ENCODE data around the gene HECW1.

DNA sequence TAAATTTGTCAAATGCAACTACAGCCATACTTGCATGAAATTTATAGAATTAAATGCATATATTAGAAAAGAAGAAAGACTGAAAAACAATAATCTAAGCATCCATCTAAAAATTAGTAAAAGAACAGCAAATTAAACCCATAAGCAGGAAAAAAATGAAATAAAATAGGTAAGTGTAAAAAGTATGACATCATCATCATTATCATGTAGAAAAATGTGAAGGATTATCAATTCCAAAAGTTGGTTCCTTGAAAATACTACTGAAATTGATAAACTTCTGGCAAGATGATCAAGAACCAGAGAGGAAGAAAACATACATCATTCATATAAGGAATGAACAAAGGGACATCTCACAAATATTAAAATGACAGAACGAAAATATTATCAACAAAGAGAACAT is 19.6 kb upstream of the HECW1 start:
- no peak for TF ChIP-seq POLR2A (IDR thresholded peaks at IDR 0.05)
- TF ChIP-seq, protein P1, sequence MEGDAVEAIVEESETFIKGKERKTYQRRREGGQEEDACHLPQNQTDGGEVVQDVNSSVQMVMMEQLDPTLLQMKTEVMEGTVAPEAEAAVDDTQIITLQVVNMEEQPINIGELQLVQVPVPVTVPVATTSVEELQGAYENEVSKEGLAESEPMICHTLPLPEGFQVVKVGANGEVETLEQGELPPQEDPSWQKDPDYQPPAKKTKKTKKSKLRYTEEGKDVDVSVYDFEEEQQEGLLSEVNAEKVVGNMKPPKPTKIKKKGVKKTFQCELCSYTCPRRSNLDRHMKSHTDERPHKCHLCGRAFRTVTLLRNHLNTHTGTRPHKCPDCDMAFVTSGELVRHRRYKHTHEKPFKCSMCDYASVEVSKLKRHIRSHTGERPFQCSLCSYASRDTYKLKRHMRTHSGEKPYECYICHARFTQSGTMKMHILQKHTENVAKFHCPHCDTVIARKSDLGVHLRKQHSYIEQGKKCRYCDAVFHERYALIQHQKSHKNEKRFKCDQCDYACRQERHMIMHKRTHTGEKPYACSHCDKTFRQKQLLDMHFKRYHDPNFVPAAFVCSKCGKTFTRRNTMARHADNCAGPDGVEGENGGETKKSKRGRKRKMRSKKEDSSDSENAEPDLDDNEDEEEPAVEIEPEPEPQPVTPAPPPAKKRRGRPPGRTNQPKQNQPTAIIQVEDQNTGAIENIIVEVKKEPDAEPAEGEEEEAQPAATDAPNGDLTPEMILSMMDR (IDR thresholded peaks at IDR 0.05): no peak

Measured in heart left ventricle (tissue), 13 donors.